Measurements from ENCODE around the gene IFI35. TPM values are rescaled to one million over a fixed set of nuclear protein-coding genes. Genes with fewer than 3 reads are reported as not detected.

The IFI35 gene
- total and polyA plus RNA-seq, 9 of the 15 experiments (the other 6 are each of a cell fraction or from before 2014, with no cell fraction given) = 4.4 to 13.1 (median 10.2) TPM

DNA sequence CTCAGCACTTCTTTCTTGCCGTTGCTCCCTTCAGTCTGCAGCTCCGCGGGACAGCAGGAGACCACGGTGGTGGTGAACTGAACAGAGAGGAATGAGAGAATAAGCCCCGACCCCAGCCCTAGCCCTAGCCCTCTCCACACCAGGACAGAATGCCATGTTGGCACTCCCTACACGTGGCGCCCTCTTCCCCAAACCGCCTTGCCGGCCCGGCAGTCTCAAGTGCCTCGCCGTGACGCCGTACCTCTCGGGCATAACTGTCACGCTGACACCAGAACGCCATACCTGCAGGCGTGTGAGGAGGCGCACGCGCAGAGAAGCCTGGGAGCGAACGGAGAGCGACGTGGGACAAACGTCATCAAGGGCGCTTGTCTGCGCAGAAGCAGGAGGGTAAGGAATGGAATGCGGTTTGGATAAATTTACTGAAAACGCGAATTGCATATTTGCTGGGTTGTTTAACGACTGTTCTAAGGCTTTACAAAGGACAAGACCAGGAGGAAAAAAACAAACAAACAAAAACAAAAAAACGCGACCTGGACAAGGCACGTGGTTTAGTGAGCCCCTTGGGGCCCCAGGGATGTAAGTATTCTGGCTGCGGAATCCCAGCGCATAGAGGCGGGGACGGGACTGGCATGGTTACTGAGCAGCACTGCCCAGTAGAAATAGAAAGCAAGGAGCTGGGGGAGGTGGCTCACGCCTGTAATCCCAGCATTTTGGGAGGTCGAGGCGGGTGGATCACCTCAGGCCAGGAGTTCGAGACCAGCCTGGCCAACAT lies 42.2 kb upstream of the IFI35 start, which contains the start of gene AARSD1 (continued):
- TF ChIP-seq, protein P1, sequence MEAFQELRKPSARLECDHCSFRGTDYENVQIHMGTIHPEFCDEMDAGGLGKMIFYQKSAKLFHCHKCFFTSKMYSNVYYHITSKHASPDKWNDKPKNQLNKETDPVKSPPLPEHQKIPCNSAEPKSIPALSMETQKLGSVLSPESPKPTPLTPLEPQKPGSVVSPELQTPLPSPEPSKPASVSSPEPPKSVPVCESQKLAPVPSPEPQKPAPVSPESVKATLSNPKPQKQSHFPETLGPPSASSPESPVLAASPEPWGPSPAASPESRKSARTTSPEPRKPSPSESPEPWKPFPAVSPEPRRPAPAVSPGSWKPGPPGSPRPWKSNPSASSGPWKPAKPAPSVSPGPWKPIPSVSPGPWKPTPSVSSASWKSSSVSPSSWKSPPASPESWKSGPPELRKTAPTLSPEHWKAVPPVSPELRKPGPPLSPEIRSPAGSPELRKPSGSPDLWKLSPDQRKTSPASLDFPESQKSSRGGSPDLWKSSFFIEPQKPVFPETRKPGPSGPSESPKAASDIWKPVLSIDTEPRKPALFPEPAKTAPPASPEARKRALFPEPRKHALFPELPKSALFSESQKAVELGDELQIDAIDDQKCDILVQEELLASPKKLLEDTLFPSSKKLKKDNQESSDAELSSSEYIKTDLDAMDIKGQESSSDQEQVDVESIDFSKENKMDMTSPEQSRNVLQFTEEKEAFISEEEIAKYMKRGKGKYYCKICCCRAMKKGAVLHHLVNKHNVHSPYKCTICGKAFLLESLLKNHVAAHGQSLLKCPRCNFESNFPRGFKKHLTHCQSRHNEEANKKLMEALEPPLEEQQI (IDR thresholded peaks at IDR 0.05) = no peak
- no peak for TF ChIP-seq ZNF586 (CRISPR knock-in tag; conservative IDR thresholded peaks at IDR 0.05)
- no peak for TF ChIP-seq FOXJ3 (CRISPR knock-in tag; IDR thresholded peaks at IDR 0.05)
- TF ChIP-seq CCNT2 (IDR thresholded peaks at IDR 0.05; ENCODE audit: borderline replicate concordance, extremely low read depth, insufficient read length, low read depth, low read length) = peak; percentile 31
- TF ChIP-seq PKNOX1 (IDR thresholded peaks at IDR 0.05) = peak; percentile 87
- TF ChIP-seq MEIS2 (IDR thresholded peaks at IDR 0.05; ENCODE audit: partially characterized antibody) = peak; percentile 90
- TF ChIP-seq GTF2E2 (tag; IDR thresholded peaks at IDR 0.05) = no peak
- peak in 2 of 3 experiments; percentile 81 to 89 for TF ChIP-seq YY1 (IDR thresholded peaks at IDR 0.05; ENCODE audit: borderline replicate concordance in 1 of 3, control insufficient read depth in 1 of 3, extremely low read depth in 1 of 3, insufficient read depth in 3 of 3, insufficient read length in 1 of 3, insufficient replicate concordance in 2 of 3, low read depth in 1 of 3, low read length in 2 of 3)
- TF ChIP-seq E2F3 (CRISPR knock-in tag; IDR thresholded peaks at IDR 0.05) = no peak
- peak; percentile 68; the same call in 1 of the 2 replicates for TF ChIP-seq JUN (IDR thresholded peaks at IDR 0.05; ENCODE audit: borderline replicate concordance, low read depth, low read length)
- TF ChIP-seq JUN (CRISPR knock-in tag; IDR thresholded peaks at IDR 0.05; ENCODE audit: borderline replicate concordance) = no peak
- TF ChIP-seq MTA1 (IDR thresholded peaks at IDR 0.05; ENCODE audit: borderline replicate concordance) = peak; percentile 73
- no peak for TF ChIP-seq BCL6 (CRISPR knock-in tag; IDR thresholded peaks at IDR 0.05)
- TF ChIP-seq ZFP36 (IDR thresholded peaks at IDR 0.05; ENCODE audit: low read depth, low read length, partially characterized antibody) = no peak
- TF ChIP-seq SMC3 (conservative IDR thresholded peaks at IDR 0.05; ENCODE audit: insufficient read depth, low read depth, low read length) = 0 out of 2 replicates have a peak, but pooled peaks have one; percentile 2
- peak; percentile 82 for TF ChIP-seq TAF1 (IDR thresholded peaks at IDR 0.05; ENCODE audit: control insufficient read depth, extremely low read depth, insufficient read depth, low read length, severe bottlenecking)
- no peak for TF ChIP-seq RBM25 (IDR thresholded peaks at IDR 0.05; ENCODE audit: low read depth, low read length, severe bottlenecking)
- 0 out of 2 replicates have a peak, but pooled peaks have one; percentile 25 for TF ChIP-seq KLF16 (IDR thresholded peaks at IDR 0.05)
- no peak for TF ChIP-seq MCM3 (IDR thresholded peaks at IDR 0.05)
